HG02588 (cell line): ENCODE measurements around the gene ABI2.
"Not testable (repeated sequence)": the region's sequence is repeated elsewhere in the genome, so short reads cannot be mapped to it uniquely, and the experiment has no call there.

Source experiments
- ATAC-seq: cut with Tn5 transposase; IDR thresholded peaks from one replicate; pipeline ENCODE4 v1.9.1; 2021; ENCODE audit warnings: mild to moderate bottlenecking, moderate library complexity; ENCODE audit not compliant: unreplicated experiment

The ABI2 gene

DNA sequence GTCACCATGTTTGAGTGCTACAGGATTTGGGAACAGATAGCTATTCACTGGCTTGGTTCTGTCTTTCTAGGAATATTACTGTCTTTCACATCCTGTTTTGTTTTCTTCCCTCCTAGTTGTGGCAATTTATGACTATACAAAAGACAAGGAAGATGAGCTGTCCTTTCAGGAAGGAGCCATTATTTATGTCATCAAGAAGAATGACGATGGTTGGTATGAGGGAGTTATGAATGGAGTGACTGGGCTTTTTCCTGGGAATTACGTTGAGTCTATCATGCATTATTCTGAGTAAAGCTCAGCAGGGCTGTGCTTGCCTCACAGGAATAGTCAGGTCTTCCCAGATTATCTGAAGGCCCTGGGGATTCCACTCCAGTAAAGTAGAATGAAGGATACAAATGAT is 98.9 kb downstream of the ABI2 start:
- ATAC-seq, result no peak

DNA sequence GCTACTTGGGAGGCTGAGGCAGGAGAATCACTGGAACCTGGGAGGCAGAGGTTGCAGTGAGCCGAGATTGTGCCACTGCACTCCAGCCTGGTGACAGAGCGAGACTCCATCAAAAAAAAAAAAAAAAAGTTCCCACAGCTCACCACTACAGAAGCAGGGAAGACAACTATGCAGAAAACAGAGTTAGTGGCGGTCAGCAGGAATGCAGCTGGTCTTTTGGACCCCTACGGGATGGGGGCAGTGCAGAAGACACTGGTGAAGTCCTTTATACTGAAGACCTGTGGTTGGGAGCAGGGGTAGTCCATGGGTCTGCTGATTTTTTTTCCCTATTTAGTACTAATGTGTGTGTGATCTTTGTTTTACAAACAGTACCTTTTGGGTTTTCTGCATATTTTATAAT is 101.4 kb downstream of the ABI2 start:
- ATAC-seq, result not testable (repeated sequence)

DNA sequence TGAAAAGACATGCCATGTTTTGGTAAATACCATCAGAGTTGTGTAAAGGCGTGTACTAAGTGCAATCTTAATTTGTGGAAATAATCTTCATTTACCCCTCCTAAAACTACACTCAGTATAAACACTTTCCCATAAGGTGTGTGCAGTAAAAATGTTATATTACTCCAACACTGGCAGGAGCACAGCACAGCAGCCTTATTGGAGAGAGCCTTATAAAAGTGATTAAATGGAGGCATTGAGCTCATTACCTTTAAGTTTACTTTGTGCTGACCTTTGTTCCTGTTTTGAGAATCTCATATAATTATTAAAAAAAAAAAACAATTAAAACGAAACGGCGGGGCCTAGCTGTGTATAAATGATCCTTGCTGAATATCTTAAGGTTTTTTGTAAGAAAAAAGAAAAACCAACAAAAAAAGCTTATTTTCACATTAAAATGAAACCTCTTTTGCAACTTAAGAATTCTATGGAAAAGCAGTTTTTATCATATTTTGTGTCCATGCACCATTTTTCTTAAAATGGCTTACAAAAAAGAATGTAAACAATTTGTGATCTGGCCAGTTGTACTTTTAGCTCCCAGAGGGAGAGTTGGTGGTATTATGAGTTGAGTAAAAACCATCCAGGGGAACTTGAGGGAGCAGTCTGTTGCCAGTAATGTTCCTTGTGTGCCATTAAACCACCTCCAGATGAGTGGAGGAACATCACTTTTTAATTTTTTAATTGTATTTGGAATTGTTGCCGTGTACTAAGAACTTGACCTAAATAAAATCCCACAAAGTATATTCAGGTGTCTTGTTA is 103.4 kb downstream of the ABI2 start:
- no peak for ATAC-seq

- no peak for ATAC-seq
These were observed 104.6 kb downstream of the ABI2 start for GRCh38 chr2:203432811-203433210.

DNA sequence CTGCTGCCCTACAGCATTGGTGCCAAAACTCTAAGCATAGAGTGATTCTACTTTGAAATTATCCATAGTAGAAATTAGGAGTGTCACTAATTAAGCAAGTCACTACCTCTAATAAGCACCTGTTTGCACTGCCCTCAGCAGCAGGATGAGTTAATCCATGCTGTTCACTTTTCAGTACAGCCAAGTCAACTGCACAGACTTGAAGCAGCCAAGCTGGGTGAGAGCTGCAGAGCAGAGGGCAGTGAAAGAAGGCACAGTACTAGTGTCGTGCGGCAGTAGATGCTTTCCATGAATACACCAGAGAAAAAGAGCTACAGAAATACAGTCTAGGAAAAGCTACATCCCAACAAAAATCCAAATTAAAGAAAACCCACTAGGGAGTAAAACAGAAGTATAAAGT is 108.3 kb downstream of the ABI2 start:
- no peak for ATAC-seq

DNA sequence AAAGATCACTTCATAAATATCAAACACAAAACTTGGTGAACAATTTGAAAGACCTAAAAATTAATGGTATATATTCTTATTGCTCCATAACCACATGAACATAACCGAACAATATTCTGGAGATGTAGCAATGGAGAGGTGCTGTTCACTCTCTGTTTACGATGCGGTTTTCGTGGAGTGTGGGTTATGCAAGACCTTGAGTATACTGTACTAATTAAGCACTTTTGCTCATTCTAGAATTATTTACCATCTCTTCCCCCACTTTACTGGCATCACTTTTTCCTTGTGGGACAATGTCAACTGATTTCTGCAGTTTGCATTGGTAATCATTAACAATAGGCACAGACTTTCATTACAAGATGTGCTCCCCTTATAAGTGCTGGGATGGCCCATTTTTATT is 109.3 kb downstream of the ABI2 start:
- no peak for ATAC-seq

- ATAC-seq, result no peak
These were observed 110.3 kb downstream of the ABI2 start for GRCh38 chr2:203438528-203438927.

DNA sequence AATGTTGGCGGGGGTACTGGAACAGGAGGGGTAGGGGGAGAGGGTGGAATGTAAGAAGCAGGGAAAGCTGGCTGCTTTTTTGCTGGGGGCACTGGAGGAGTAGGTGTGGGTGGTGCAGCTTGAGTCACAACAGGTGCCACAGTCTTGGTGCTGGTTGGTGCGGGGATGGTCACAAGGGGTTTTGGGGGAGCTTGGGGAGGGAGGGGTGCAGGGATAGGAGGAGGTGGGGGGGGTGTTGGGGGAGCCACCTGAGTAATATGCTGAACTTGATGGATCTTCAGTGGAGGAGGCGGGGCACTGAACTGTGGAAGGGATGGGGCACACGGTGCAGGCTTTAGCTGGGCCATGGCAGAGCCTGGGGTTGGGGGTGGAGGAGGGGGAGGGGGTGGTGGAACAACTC is 112.5 kb downstream of the ABI2 start:
- no peak for ATAC-seq

DNA sequence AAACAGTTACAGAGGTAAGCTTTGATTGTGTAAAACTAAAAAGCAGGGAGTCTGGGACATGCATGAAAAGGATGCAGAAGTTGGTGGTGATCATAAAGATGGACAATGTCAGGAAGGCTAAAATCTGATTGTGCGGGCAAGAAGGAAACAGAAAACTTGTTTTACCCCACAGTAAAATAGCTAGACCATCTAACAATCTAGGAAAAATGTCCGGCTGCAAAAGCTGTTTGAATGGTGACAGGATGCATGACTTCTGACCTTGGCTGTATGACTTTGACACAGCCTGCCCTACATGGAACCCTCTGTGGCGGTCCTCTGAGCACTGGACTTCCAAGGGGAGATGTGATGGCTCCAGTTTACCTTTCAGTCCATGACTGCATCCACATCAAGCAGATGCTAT is 113.3 kb downstream of the ABI2 start:
- no peak for ATAC-seq

GRCh38 chr2:203442463-203442862 is 114.3 kb downstream of the ABI2 start:
- no peak for ATAC-seq

GRCh38 chr2:203444738-203445137 is 116.5 kb downstream of the ABI2 start:
- no peak for ATAC-seq

DNA sequence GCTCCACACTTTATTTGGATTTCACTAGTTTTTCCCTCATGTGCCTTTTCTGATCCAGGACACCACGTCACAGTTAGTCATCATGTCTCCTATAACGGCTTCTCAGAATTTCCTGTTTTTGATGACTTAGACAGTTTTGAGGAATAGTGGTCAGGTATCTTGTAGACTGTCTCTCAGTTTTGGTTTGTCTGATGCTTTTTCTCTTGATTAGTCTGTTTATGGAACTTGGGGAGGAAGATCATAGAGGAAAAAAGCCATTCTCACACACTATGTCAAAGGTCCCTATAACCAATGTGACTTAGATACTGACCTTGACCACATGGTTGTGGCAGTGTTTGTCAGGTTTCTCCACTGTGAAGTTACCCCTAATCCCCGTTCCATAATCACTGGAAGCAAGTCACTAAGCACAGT is 117.9 kb downstream of the ABI2 start:
- ATAC-seq, result no peak

- no peak for ATAC-seq
These were observed 118.6 kb downstream of the ABI2 start for GRCh38 chr2:203446780-203447179.

- no peak for ATAC-seq
These were observed 122.4 kb downstream of the ABI2 start for GRCh38 chr2:203450561-203450960.

DNA sequence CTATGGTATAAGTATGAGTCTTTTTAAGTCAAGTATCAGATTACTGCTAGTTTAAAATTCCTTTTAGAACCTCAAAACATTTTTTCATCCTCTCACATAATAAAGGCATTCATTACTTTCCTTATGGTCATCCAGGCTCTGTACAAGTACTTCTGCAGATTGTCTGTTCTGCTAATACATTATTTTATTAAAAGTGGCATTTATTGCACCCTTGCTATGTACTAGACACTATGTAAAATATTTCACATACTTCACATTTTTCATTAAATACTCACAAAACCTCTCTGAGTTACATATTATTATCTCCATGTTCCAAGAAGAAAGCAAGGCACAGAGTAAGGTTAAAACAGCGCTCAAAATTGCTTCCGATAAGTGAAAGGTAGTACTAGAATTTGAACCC is 122.8 kb downstream of the ABI2 start:
- ATAC-seq, result no peak

- ATAC-seq, result no peak
These were observed 123.5 kb downstream of the ABI2 start for GRCh38 chr2:203451689-203452088.

DNA sequence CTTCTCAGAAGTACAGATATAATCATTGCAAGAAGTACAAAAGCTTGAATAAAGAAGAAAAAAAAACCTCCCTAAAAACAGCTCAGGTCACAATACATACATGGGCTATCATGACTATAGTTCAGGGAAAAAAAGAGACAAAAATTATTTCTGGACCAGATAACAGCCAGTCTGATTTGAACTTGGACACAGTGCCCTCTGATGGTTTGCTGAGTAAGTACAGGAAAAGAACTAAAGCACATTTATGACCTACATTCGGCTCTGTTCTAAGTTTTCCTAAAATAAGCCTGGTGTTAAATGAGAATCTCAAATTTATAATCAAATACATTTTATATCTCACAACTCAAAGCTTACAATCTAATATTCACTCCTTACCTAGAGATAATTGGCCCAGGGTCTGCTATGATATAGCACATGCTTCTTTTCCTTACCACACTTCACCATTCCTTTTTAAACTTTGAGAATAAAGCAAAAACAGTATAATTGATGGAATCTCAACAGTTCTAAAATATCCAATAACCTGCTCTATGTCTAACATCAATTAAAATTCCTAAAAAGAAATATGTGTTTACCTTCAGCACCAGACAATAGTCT is 125.8 kb downstream of the ABI2 start:
- no peak for ATAC-seq

- no peak for ATAC-seq
These were observed 127.0 kb downstream of the ABI2 start for GRCh38 chr2:203455209-203455608.

- no peak for ATAC-seq
These were observed 133.6 kb downstream of the ABI2 start for GRCh38 chr2:203461746-203462145.

DNA sequence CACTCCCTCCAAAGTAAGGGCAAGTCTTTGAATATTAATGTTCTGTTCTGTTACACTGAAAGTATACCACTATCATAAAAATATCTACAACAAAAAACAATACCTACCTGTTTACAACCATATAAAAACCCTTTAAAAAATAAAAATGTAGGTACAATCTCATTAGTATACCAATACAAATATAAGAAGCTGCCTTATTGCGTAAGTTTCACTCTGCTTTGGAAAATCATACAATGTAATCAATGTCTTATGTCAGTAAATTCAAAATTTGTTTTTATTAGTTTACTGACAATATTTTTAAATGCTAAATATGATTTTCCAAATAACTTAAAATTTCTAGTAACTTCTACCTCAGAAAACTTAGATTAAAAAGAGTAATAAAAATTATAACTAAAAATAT is 134.1 kb downstream of the ABI2 start:
- ATAC-seq, result no peak

DNA sequence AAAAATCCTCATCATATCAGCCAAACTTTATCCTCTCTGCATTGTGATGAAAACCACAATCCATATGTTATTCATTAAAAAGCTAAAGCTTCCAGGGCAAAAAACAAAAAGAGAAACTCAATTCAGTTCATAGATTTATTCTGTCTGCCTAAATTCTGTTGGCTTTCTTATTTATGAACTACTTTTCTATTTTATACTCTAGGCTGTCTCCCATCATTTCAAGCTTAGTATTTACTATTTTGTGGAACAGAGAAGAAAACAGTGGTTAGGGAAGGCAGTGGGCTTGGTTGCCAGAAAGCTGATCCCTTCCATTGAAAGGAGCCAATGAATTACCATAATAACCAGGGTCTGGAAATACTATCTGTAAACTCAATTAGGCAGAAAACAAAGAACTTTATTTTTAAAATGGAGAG is 135.1 kb downstream of the ABI2 start:
- no peak for ATAC-seq

DNA sequence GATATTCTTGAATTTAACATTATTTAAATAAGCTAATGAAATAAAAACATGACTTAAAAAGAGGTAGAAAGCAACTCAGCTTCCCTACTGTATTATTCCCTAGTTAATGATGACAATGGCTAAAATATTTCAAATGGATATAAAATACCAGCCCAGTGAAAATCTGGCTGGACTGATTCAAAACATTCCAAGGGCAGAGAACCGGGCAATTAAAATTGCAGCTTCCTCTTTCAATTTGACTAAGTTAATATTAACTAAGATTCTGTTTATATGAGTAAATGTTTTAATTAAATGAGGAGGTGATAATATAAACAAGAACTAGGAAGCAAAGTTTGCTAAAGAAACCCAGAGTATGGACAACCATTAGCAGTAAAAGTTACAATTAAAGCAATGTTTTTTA is 141.4 kb downstream of the ABI2 start:
- ATAC-seq, result no peak

- ATAC-seq, result no peak
These were observed 142.2 kb downstream of the ABI2 start for GRCh38 chr2:203470371-203470770.
